ENCODE results near the gene RFX2.

DNA sequence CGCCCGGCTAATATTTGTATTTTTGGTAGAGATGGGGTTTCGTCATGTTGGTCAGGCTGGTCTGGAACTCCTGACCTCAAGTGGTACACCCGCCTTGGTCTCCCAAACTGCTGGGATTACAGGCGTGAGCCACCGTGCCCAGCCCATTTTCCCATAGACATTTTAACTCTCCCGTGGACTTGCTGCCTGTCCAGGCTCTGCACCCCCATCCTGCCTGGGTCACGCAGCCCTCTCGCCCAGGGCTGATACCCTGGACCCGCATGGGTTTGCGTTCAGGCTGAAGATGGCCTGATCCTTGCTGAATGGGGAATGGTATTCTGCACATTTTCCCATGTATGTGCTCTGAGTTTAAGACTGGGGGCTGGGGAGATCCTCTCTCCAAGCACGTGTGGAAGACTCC, 86.4 kb downstream of the RFX2 start:
- TF ChIP-seq POLR2A (IDR thresholded peaks at IDR 0.05), result no peak
- TF ChIP-seq, protein P1, sequence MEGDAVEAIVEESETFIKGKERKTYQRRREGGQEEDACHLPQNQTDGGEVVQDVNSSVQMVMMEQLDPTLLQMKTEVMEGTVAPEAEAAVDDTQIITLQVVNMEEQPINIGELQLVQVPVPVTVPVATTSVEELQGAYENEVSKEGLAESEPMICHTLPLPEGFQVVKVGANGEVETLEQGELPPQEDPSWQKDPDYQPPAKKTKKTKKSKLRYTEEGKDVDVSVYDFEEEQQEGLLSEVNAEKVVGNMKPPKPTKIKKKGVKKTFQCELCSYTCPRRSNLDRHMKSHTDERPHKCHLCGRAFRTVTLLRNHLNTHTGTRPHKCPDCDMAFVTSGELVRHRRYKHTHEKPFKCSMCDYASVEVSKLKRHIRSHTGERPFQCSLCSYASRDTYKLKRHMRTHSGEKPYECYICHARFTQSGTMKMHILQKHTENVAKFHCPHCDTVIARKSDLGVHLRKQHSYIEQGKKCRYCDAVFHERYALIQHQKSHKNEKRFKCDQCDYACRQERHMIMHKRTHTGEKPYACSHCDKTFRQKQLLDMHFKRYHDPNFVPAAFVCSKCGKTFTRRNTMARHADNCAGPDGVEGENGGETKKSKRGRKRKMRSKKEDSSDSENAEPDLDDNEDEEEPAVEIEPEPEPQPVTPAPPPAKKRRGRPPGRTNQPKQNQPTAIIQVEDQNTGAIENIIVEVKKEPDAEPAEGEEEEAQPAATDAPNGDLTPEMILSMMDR (IDR thresholded peaks at IDR 0.05), result no peak
